Non-pigmented ciliary epithelial cell (primary cell): ENCODE data around the gene TUT7.

Source experiments
- DNase-seq: peaks from one replicate; pipeline ENCODE4 v3.0.0-alpha.2; 2010; ENCODE audit warnings: low read depth

The TUT7 gene

GRCh38 chr9:86252870-86253269 lies 101.3 kb downstream of the TUT7 start:
- DNase-seq = no peak

- no peak for DNase-seq
Measured at GRCh38 chr9:86250123-86250522, 104.1 kb downstream of the TUT7 start.

GRCh38 chr9:86248746-86249145 lies 105.5 kb downstream of the TUT7 start:
- no peak for DNase-seq

DNA sequence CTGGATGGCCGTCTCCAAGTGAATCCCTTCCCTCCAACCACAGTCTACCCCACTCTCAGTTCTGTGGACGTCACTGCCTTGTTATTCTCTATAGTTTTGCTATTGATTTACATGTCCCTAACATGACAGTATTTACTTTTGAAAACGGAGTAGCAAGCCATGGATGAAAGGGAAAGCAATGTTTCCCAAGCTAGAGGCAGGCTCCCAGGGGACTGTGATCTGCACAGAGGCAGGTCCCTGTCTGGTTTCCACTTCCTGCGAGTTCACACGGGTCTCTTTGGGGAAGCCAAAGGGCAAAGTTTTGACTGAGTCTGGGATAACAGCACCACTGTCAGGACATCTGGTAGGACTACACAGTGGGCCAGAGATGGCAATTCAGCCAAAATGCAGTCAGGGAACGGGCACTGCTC lies 107.5 kb downstream of the TUT7 start:
- DNase-seq = no peak

DNA sequence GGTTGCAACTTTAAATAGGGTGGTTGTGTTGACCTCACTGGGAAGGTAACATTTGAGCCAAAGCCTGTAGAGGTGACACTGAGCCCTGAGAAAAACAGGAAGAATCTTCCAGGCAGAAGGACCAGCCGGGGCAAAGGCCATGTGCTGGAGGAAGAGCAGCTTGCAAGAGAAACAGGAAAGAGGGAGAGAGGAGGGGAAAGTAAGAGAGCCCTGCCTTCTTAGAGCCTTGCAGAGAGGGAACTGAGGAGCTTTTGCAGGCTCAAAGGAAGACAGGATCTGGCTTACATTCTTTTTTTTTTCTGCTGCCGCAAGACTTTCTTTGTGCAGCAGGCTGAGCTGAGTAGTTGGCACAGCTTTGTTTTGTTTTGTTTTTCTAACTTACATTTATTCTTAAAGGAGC lies 112.1 kb downstream of the TUT7 start:
- no peak for DNase-seq

DNA sequence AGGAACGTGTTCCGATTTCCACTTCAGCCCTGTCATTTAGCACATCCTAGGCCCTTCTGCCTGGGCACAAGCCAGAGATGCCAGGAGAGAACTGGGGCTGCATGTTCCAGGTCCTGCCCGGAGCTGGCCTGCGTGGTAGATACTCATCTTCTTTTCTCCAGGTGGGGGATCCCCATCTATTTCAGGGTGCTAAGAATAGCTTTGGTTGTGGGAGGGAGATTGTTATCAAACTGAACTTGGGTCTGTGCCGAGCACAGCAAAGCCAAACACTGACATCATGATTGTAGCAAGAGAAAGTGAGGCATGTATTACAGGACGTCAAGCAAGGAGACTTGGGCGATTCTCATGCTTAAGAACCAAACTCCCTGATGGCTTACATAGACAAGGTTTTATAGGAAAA lies 113.0 kb downstream of the TUT7 start:
- DNase-seq = peak; percentile 35

DNA sequence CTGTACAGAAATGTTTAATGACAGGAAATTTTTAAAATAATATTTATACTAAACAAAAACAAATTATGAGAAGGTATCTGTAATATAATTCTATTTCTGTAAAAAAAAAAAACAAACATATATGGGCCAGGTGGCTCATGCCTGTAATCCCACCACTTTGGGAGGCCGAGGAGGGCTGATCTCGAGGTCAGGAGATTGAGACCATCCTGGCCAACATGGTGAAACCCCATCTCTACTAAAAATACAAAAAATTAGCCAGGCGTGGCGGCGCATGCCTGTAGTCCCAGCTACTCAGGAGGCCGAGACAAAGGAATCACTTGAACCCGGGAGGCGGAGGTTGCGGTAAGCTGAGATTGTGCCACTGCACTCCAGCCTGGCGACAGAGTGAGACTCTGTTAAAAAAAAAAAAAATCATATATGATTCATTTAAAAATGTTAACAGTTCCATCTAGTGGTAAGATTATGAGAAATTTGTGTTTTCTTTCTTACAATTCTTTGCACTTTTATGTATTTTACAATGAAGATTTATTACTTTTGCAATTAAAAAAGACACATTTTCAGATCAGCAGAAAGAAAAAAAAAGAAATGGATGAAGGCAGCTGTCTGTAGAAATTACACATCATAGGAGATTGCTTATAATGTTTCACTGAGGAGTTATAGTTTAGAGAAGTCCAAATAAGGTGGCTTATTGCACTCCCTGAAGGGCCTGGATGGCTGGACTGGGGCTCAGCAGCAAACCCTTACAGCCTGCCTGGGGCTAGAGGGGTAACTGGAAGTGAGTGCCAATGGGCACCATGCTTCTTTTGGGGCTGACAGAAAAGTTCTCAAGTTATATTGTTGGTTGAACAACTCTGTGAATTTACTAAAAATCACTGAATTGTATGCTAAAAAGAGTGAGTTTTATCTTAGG lies 115.1 kb downstream of the TUT7 start:
- DNase-seq = no peak
